ENCODE results near the gene HOXD9.

Gene HOXD9

DNA sequence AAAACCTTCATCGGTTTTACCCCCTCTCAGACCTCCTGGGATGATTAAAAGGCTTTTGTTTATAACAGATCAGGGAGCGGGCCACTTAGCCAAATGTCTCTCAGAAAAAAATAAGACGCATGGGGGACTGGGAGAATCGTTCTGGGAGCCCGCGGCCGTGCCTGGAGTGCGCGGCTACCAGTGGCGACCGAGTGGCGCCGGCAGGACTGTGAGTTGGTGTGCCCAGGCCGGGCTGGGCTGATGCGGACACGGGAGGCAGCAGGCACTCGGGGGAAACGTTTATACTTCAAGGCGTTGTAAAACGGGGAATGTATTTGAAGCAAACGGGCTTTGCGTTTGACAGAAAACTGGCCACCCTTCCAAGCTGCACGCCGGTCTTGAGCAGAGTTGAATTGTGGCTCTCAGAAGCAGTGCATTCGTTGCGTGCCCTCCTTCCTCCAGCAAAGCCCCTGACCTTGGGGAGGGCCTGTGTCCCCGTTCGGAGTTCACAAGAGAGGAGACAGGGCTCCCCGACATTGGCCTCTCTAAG lies 10.6 kb upstream of the HOXD9 start:
- DNase-seq, result no peak

- no peak for DNase-seq
These were observed 9.9 kb upstream of the HOXD9 start for GRCh38 chr2:176112375-176113302.

DNA sequence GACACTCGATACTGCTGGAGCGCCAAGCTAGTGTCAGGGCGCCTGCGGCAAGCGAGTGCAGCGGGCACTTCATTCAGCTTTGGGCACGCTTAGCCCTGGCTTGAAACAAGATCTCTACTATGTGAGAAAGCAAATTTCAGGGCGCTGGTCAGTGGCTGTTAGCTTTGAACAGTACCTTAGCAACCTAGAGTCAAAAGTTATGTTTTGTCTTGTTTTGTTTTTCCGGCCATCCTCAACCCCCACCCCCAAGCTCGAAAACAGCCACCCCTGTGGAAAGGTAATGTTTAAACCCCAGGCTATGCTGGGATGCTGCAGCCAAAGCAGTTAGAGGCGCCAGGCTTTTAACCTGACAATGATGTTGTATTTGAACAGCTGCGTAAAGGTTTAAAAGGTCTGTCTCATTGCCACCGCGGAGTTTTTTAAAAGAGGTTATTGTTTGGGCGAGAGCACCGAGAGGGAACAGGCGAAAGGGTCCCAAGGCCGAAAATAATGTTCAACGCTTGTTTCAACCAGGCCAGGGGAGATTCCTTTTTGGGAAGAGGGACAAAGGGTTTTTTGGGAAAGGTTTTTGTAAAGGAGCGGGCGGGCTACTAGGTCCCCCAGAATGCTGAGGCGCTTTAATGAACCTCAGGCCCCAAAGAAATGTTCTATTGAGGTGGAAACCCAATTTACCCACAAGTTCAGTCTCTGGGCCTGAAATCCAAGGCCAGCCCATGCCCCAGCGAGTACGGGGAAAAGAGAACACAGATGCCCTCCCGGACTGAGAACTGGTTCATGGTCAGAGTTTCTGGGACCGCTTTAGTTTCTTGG lies 8.2 kb upstream of the HOXD9 start:
- DNase-seq, result no peak

DNA sequence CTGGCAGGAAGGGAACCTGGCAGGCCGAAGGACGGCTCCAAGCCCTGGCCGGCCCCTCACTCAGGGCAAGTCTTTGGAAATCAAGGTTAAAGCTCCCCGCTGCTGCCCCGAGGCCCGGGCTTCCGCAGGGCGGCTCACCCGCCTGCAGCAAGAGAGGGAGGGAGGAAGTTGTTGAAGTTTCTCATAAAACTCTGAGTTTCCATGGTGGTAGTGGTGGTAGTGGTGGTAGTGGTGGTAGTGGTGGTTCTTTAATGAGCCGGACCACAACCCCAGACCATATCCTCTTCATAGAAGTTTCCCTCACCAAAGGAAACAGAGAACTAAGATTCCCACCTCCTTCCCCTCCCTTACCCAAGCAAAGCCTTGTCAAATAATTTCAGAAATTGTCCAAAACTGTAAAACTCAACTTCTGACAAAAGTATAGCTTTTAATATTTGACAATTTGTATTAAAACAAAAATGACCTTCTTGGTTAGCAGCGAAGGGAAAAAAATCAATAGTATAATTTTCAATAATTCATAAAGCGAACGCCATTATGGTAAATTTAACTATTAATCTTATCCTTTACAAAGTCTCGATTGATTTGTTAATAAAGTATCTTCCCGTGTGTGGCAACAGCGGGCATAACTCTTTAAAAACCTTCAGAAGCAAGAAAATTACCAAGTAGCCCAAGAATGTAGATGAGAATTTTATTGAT lies 7.4 kb upstream of the HOXD9 start:
- DNase-seq, result no peak

DNA sequence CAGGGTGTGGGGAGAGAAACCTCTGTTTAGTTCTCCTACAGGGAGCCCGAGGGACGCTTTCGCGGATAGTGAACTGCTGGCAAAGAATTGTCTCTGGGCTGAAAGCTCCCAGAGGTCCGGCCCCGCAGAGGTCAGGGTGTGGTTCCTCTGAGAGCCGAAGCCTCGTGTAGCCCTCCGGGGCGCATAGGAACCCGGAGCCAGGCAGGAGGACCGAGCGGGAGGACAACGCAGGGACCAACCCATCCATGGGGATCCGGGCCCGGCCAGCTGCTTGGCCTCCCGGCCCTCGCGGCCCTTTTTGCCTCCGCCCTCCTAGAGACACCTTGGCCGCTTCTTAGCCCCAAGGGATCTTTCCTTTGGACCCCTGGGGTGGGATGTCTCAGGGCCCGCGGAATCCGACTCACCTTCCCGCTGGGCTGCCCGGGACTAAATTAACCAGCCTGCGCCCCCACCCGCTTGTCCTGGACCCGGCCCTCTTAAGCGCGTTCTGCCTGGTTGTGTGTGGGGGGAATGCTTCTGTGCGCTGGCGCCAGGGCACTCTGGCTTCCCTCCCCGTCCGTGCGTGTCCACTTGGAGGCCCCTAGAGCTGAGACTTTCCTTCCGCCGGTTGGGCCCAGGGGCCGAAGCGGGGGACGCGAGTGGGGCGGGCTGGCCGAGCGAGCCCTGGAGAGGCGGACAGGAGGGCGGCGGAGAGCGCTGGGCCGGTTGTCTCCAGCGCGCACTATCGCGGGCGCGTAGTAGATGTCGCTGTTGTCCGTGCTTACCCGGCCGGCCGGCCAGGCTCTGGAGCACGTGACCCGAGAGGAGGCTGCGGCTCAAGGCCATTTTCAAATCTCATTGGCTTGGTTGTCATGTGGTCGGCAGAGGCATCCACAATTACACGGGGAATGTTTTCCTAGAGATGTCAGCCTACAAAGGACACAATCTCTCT lies 6.4 kb upstream of the HOXD9 start, which contains the start of gene HOXD10:
Gene HOXD10 (plus strand): TSS at position 896 of the 931 bp plus-strand sequence. CDS start 56 bp downstream, outside the sequence.
- no peak for DNase-seq

GRCh38 chr2:176117162-176117822 lies 5.2 kb upstream of the HOXD9 start:
- no peak for DNase-seq

GRCh38 chr2:176117823-176118371 lies 4.6 kb upstream of the HOXD9 start:
- DNase-seq, result no peak

DNA sequence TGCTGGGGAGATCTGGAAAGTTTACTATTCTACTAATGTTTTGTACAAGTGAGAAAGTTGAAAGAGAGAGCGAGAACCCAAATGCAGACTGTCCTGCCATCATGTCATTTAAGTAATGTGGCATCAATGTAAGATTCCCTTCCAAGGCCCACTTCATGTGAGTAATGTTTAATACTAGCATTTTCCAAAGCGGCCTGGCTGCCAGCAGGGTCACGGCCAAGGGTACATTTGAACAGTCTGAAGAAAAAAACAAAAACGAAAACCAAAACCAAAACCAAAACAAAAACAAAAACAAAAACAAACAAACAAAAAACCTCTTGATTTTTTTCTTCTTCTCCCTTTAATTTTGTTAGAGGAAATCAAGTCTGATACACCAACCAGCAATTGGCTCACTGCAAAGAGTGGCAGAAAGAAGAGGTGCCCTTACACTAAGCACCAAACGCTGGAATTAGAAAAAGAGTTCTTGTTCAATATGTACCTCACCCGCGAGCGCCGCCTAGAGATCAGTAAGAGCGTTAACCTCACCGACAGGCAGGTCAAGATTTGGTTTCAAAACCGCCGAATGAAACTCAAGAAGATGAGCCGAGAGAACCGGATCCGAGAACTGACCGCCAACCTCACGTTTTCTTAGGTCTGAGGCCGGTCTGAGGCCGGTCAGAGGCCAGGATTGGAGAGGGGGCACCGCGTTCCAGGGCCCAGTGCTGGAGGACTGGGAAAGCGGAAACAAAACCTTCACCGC lies 3.7 kb upstream of the HOXD9 start:
- no peak for DNase-seq

GRCh38 chr2:176120364-176121189 lies 1.9 kb upstream of the HOXD9 start:
- no peak for DNase-seq

- no peak for DNase-seq
These were observed 1.1 kb upstream of the HOXD9 start for GRCh38 chr2:176121190-176122051.

- no peak for DNase-seq
These were observed 352 bp upstream of the HOXD9 start for GRCh38 chr2:176122052-176122682.

DNA sequence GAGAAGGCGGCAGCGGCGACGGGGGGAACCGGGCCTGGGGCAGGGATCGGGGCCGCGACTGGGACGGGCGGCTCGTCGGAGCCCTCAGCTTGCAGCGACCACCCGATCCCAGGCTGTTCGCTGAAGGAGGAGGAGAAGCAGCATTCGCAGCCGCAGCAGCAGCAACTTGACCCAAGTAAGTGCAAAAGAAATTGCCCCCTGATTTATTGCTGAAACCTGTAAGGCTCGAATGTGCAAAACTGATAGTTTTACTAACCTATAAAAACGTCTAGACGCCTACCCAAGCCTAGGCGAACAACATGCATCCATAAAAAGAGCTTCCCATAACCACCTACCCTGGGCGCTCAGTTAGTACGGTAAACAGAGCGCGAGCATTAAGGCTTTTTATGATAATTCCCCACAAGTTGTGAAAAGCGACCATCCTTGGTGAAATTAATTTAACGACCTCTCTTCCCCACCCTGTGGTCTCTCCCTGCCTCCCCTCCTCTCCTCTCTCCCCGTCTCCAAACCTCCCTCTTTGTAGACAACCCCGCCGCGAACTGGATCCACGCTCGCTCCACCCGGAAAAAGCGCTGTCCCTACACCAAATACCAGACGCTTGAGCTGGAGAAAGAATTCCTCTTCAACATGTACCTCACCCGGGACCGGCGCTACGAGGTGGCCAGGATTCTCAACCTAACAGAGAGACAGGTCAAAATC lies 1.0 kb downstream of the HOXD9 start:
- no peak for DNase-seq

DNA sequence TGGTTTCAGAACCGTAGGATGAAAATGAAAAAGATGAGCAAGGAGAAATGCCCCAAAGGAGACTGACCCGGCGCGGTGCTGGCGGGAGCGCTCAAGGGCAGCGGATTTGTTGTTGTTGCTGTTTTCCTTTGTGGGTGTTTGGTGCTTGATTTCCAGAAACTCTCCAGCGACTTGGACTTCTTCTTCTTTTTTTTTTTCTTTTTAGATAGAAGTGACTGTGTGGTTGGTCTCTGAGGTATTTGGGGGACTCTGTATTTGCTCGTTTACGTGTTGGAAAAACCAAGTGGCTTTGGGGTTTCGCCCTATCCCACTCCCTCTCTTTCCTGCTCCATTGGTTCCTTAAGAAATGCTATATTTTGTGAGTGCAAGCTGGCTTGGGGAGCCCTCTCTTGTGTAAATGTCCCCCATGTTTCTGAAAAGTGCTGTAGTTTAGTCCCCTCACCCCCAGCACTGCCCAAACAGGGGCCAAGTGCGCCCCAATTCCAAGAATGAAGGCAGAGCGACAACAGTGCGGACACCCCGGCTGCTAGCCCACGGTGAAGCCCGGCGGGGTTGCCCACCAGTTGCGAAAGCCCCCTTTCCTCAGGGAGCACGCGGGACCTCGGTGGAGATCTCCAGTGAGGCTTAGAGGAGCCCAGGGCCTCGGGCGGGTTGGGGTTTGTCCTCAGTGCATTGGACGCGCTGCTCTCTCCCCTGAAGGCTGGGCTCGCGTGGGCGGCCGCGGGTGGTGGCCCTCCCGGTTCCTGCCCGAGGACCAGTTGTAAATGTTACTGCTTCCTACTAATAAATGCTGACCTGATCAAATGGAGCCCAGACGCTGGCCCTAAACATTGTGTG lies 1.8 kb downstream of the HOXD9 start:
- no peak for DNase-seq

- no peak for DNase-seq
These were observed 2.6 kb downstream of the HOXD9 start for GRCh38 chr2:176124947-176125771.

DNA sequence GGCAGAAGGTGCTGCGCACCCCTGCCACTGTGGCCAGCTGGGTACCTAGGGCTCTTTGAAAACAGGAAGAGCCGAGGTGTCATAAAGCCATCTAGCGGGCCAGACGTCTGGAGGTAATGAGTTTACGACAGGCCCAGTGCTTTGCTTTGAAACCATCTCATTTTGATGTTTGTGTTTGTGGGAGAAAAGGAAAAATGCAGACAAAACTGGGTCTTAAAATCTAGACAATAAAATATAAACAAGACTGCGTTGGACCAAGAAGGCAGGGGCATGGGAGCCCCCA lies 3.2 kb downstream of the HOXD9 start:
- no peak for DNase-seq

Measured in CD4-positive, alpha-beta T cell treated with Interleukin-17A for 1 hour (primary cell).